Fibroblast of skin of scalp (primary cell): ENCODE data around the gene CCBE1.
A peak's percentile ranks its signal among the peaks of the same experiment; 100 is the strongest.

ENCODE experiments used
- DNase-seq: peaks from one replicate; pipeline ENCODE4 v3.0.0-alpha.2; 2013

The CCBE1 gene

GRCh38 chr18:59437851-59438569 lies 259.2 kb downstream of the CCBE1 start:
- DNase-seq, result no peak

GRCh38 chr18:59432803-59433597 lies 264.2 kb downstream of the CCBE1 start:
- peak; percentile 63 for DNase-seq

GRCh38 chr18:59431131-59431530 lies 266.1 kb downstream of the CCBE1 start:
- no peak for DNase-seq

- no peak for DNase-seq
Measured at GRCh38 chr18:59429608-59430007, 267.6 kb downstream of the CCBE1 start.

- DNase-seq, result no peak
Measured at GRCh38 chr18:59428018-59428417, 269.2 kb downstream of the CCBE1 start.

- no peak for DNase-seq
Measured at GRCh38 chr18:59426855-59427254, 270.4 kb downstream of the CCBE1 start.

- DNase-seq, result no peak
Measured at GRCh38 chr18:59423259-59423658, 274.0 kb downstream of the CCBE1 start.

GRCh38 chr18:59420244-59420643 lies 277.0 kb downstream of the CCBE1 start:
- DNase-seq, result no peak

GRCh38 chr18:59419386-59419785 lies 277.8 kb downstream of the CCBE1 start:
- DNase-seq, result peak; percentile 70

GRCh38 chr18:59416818-59417217 lies 280.4 kb downstream of the CCBE1 start:
- DNase-seq, result no peak

- DNase-seq, result no peak
Measured at GRCh38 chr18:59414111-59414653, 283.0 kb downstream of the CCBE1 start.

GRCh38 chr18:59402432-59403090 lies 294.7 kb downstream of the CCBE1 start:
- DNase-seq, result peak; percentile 73

- DNase-seq, result no peak
Measured at GRCh38 chr18:59400407-59400806, 296.8 kb downstream of the CCBE1 start.

- no peak for DNase-seq
Measured at GRCh38 chr18:59395226-59396175, 301.7 kb downstream of the CCBE1 start.

- no peak for DNase-seq
Measured at GRCh38 chr18:59393381-59393780, 303.8 kb downstream of the CCBE1 start.

GRCh38 chr18:59388817-59389216 lies 308.4 kb downstream of the CCBE1 start:
- no peak for DNase-seq

GRCh38 chr18:59387687-59388565 lies 309.3 kb downstream of the CCBE1 start:
- DNase-seq, result no peak

- DNase-seq, result no peak
Measured at GRCh38 chr18:59386909-59387686, 310.1 kb downstream of the CCBE1 start.

- no peak for DNase-seq
Measured at GRCh38 chr18:59385191-59385590, 312.0 kb downstream of the CCBE1 start.

GRCh38 chr18:59383851-59384250 lies 313.4 kb downstream of the CCBE1 start:
- no peak for DNase-seq
